ENCODE measurements around the gene ELF1.

ELF1 gene

GRCh38 chr13:40985381-40986100 lies 33.6 kb downstream of the ELF1 start:
- no peak overlapping the region for H3K4me3 ChIP-seq (ENCODE audit: low read length)
- DNase-seq (ENCODE audit: low read depth) = no peak
- no peak for TF ChIP-seq CTCF (conservative IDR thresholded peaks at IDR 0.05; ENCODE audit: low read length)

GRCh38 chr13:40984668-40985366 lies 34.3 kb downstream of the ELF1 start:
- no peak overlapping the region; the same call in 1 of the 2 replicates for H3K4me3 ChIP-seq (ENCODE audit: low read length)
- TF ChIP-seq CTCF (conservative IDR thresholded peaks at IDR 0.05; ENCODE audit: low read length) = no peak
- DNase-seq (ENCODE audit: low read depth) = no peak

- no peak overlapping the region for H3K4me3 ChIP-seq (ENCODE audit: low read length)
- no peak for DNase-seq (ENCODE audit: low read depth)
- no peak for TF ChIP-seq CTCF (conservative IDR thresholded peaks at IDR 0.05; ENCODE audit: low read length)
Observed at GRCh38 chr13:40983725-40984667, 35.1 kb downstream of the ELF1 start.

GRCh38 chr13:40983259-40983658 lies 35.9 kb downstream of the ELF1 start:
- H3K4me3 ChIP-seq (ENCODE audit: low read length) = no peak overlapping the region
- no peak for TF ChIP-seq CTCF (conservative IDR thresholded peaks at IDR 0.05; ENCODE audit: low read length)
- DNase-seq (ENCODE audit: low read depth) = no peak

GRCh38 chr13:40982772-40983171 lies 36.3 kb downstream of the ELF1 start:
- peak; percentile 10 for DNase-seq (ENCODE audit: low read depth)
- TF ChIP-seq CTCF (conservative IDR thresholded peaks at IDR 0.05; ENCODE audit: low read length) = no peak
- no peak overlapping the region for H3K4me3 ChIP-seq (ENCODE audit: low read length)

GRCh38 chr13:40981949-40982348 lies 37.2 kb downstream of the ELF1 start:
- no peak for TF ChIP-seq CTCF (conservative IDR thresholded peaks at IDR 0.05; ENCODE audit: low read length)
- no peak overlapping the region for H3K4me3 ChIP-seq (ENCODE audit: low read length)
- DNase-seq (ENCODE audit: low read depth) = no peak
